IMR-90 (cell line): ENCODE results near the gene DDX6. TPM values are rescaled to one million over a fixed set of nuclear protein-coding genes. Genes with fewer than 3 reads are reported as not detected.

Source experiments
- ATAC-seq: fragments of 200-7000 bp; cut with Tn5 transposase; 2 replicates; pipeline ENCODE4 v1.9.1; 2020; ENCODE audit warnings: low read depth, mild to moderate bottlenecking, moderate library complexity
- BruUV-seq: library from RNA; stranded (reverse); fragments of 400-500 nt; replicated peaks from 2 replicates; lab custom pipeline; 2021; lab: Mats Ljungman, UMichigan
- CTCF ChIA-PET: fragments of 300-600 bp; formaldehyde crosslinking; extraction: SDS; loops from one replicate; lab custom pipeline; 2021; ENCODE audit warnings: antibody characterized with exemption; lab: Yijun Ruan, JAX
- POLR2A ChIA-PET: fragments of 300-600 bp; sonication (Branson Sonifier 250); formaldehyde crosslinking; loops from one replicate; lab custom pipeline; 2022; ENCODE audit warnings: antibody characterized with exemption; ENCODE audit not compliant: unreplicated experiment; lab: Charles Lee
- DNase-seq: peaks from one replicate; pipeline ENCODE4 v3.0.0; 2013
- H2AFZ ChIP-seq: replicated peaks from 2 replicates; pipeline ENCODE3; 2013; ENCODE audit warnings: low read length, mild to moderate bottlenecking; ENCODE audit not compliant: poor library complexity
- H2AK5ac ChIP-seq: 2 replicates; pipeline ENCODE4 v1.6.1; 2013; ENCODE audit warnings: low read depth, low read length, inconsistent platforms
- H2AK9ac ChIP-seq: replicated peaks from 2 replicates; pipeline ENCODE3; 2013; ENCODE audit warnings: mild to moderate bottlenecking, low read depth, low read length, moderate library complexity; ENCODE audit not compliant: poor library complexity
- H2BK120ac ChIP-seq: 2 replicates; pipeline ENCODE4 v1.6.1; 2013; ENCODE audit warnings: low read depth, low read length, inconsistent platforms
- H2BK15ac ChIP-seq: 3 replicates; pipeline ENCODE4 v1.6.1; 2013; ENCODE audit warnings: low read depth, low read length, inconsistent platforms
- H2BK20ac ChIP-seq: 2 replicates; pipeline ENCODE4 v1.6.1; 2013; ENCODE audit warnings: low read depth, mild to moderate bottlenecking, inconsistent platforms, low read length, moderate library complexity
- H2BK5ac ChIP-seq: 2 replicates; pipeline ENCODE4 v1.6.1; 2013; ENCODE audit warnings: mild to moderate bottlenecking, low read depth, low read length, inconsistent platforms; ENCODE audit not compliant: poor library complexity, severe bottlenecking
- H3K14ac ChIP-seq: replicated peaks from 2 replicates; pipeline ENCODE4 v1.6.1; 2013; ENCODE audit warnings: low read depth, low read length, inconsistent platforms
- H3K18ac ChIP-seq: 2 replicates; pipeline ENCODE4 v1.6.1; 2013; ENCODE audit warnings: low read depth, low read length, control low read depth
- H3K23ac ChIP-seq: 2 replicates; pipeline ENCODE4 v1.6.1; 2013; ENCODE audit warnings: low read depth, low read length, inconsistent platforms
- H3K27ac ChIP-seq: 2 replicates; pipeline ENCODE4 v1.5.1; 2013; ENCODE audit warnings: mild to moderate bottlenecking, control low read depth, low read length; ENCODE audit not compliant: insufficient read depth
- H3K27me3 ChIP-seq: 2 replicates; pipeline ENCODE4 v1.6.1; 2013; ENCODE audit warnings: low read length; ENCODE audit not compliant: control insufficient read depth, insufficient read depth
- H3K36me3 ChIP-seq: 2 replicates; pipeline ENCODE4 v1.6.1; 2013; ENCODE audit warnings: low read length, mixed read lengths; ENCODE audit not compliant: control insufficient read depth, insufficient read depth
- H3K4ac ChIP-seq: 2 replicates; pipeline ENCODE4 v1.6.1; 2013; ENCODE audit warnings: low read depth, low read length, inconsistent platforms
- H3K4me1 ChIP-seq: 2 replicates; pipeline ENCODE4 v1.6.1; 2013; ENCODE audit warnings: low read length, mixed read lengths; ENCODE audit not compliant: control insufficient read depth, insufficient read depth
- H3K4me2 ChIP-seq: 2 replicates; pipeline ENCODE4 v1.6.1; 2013; ENCODE audit warnings: low read depth, mild to moderate bottlenecking, control low read depth, low read length, moderate library complexity
- H3K4me3 ChIP-seq: 2 replicates; pipeline ENCODE4 v1.5.1; 2013; ENCODE audit warnings: low read depth, mild to moderate bottlenecking, control low read depth, low read length, moderate library complexity; ENCODE audit not compliant: insufficient read depth
- H3K56ac ChIP-seq: 2 replicates; pipeline ENCODE4 v1.6.1; 2013; ENCODE audit warnings: low read length, inconsistent platforms; ENCODE audit not compliant: insufficient read depth; ENCODE audit errors: extremely low read depth
- H3K79me1 ChIP-seq, 2 experiments: 2 replicates each; pipeline ENCODE4 v1.6.1; 2013; ENCODE audit warnings: low read length in 2 of 2, inconsistent platforms in 1 of 2, low read depth in 1 of 2
- H3K9ac ChIP-seq: 2 replicates; pipeline ENCODE4 v1.6.1; 2013; ENCODE audit warnings: low read depth, low read length, control low read depth
- H3K9me1 ChIP-seq: 2 replicates; pipeline ENCODE4 v1.6.1; 2013; ENCODE audit warnings: low read length, inconsistent platforms; ENCODE audit not compliant: insufficient read depth
- H3K9me3 ChIP-seq: 2 replicates; pipeline ENCODE4 v1.6.1; 2013; ENCODE audit warnings: low read length; ENCODE audit not compliant: control insufficient read depth, insufficient read depth
- H4K20me1 ChIP-seq: 2 replicates; pipeline ENCODE4 v1.6.1; 2013; ENCODE audit warnings: low read length, inconsistent platforms; ENCODE audit not compliant: insufficient read depth
- H4K5ac ChIP-seq: 2 replicates; pipeline ENCODE4 v1.6.1; 2013; ENCODE audit warnings: mild to moderate bottlenecking, low read depth, low read length, control low read depth
- H4K8ac ChIP-seq, 2 experiments: 2 replicates each; pipeline ENCODE4 v1.6.1; 2013; ENCODE audit warnings: low read depth in 2 of 2, low read length in 2 of 2, control low read depth in 1 of 2, inconsistent platforms in 1 of 2
- H4K91ac ChIP-seq: 2 replicates; pipeline ENCODE4 v1.6.1; 2013; ENCODE audit warnings: low read depth, low read length, inconsistent platforms; ENCODE audit not compliant: insufficient read depth
- CHD1 ChIP-seq: IDR thresholded peaks from 2 replicates; pipeline ENCODE4 v1.6.1; 2012; ENCODE audit warnings: low read depth, low read length, improper control_type of control experiment
- CTCF ChIP-seq: conservative IDR thresholded peaks from 2 replicates; pipeline ENCODE4 v1.5.1; 2012; ENCODE audit warnings: mild to moderate bottlenecking, low read depth, low read length, improper control_type of control experiment
- MAFK ChIP-seq: IDR thresholded peaks from 2 replicates; pipeline ENCODE4 v1.6.1; 2012; ENCODE audit warnings: low read depth, low read length, improper control_type of control experiment
- RCOR1 ChIP-seq: IDR thresholded peaks from 2 replicates; pipeline ENCODE4 v1.6.1; 2012; ENCODE audit warnings: mild to moderate bottlenecking, low read length, improper control_type of control experiment; ENCODE audit not compliant: insufficient replicate concordance
- WGBS, 2 experiments: methylation state at CpG; one replicate each; pipeline versions ENCODE4 v1.1.5 to v1.1.7; 2013; ENCODE audit warnings: missing lambda C conversion rate in 2 of 2; ENCODE audit not compliant: insufficient read length in 1 of 2; ENCODE audit errors: extremely low coverage in 2 of 2; 5-methylcytosine and 5-hydroxymethylcytosine counted together
- dilution Hi-C: fragments of 300-500 bp; cut with HindIII; formaldehyde crosslinking; loops from one replicate; pipeline ENCODE4 v1.14.3; 2018; ENCODE audit warnings: low sequenced_read_pairs; ENCODE audit not compliant: unreplicated experiment
- in situ Hi-C: fragments of 300-500 bp; cut with MboI; formaldehyde crosslinking; loops from 3 replicates; pipeline ENCODE4 v1.14.3; 2019; ENCODE audit warnings: low sequenced_read_pairs, inconsistent platforms, mixed read lengths
- intact Hi-C: fragments of 100-400 bp; cut with micrococcal nuclease; formaldehyde crosslinking; loops from 2 replicates; pipeline ENCODE4 v1.10.0; 2022
- polyA plus RNA-seq, 3 experiments: library from polyadenylated mRNA; depleted of rRNA; stranded (reverse); fragments of >200 nt; gene quantifications; 2 replicates each; pipeline ENCODE4 v1.2.3, GENCODE V29; 2012; ENCODE audit warnings: low replicate concordance in 1 of 3
- total RNA-seq: library from RNA; depleted of rRNA; stranded (reverse); fragments of >200 nt; gene quantifications from 2 replicates; pipeline ENCODE4 v1.2.3, GENCODE V29; 2012

DDX6 gene
- total and polyA plus RNA-seq, 2 of the 4 experiments (the other 2 are of a cell fraction) = 19.2 to 197 TPM

- H3K79me1 ChIP-seq = no peaks in the 10 kb centered on the region
- ChIA-PET POLR2A (interaction anchor here (0.5 kb wide), 1 partner anchor 379 kb away, joined by 3 read pairs; no protein-coding TSS in a partner anchor), CTCF (no interaction called here)
- no TSS peak for BruUV-seq
- no peaks in the 10 kb centered on the region for H3K36me3 ChIP-seq
- in situ Hi-C loops (no loop called here), dilution Hi-C loops (no loop called here), intact Hi-C loops (no loop called here)
- no peaks in the 10 kb centered on the region for H4K20me1 ChIP-seq
- no peak overlapping the region for H4K5ac ChIP-seq
- no peak overlapping the region for H2BK5ac ChIP-seq
- no peak overlapping the region for H3K9ac ChIP-seq
- H2AFZ ChIP-seq = no peak overlapping the region
- H3K18ac ChIP-seq = no peak overlapping the region
- H4K91ac ChIP-seq = no peak overlapping the region
- H3K27me3 ChIP-seq = peaks cover 29% of the 10 kb centered on the region
- H2BK120ac ChIP-seq = no peak overlapping the region
- no peak overlapping the region for H4K8ac ChIP-seq
- no peak overlapping the region for H3K27ac ChIP-seq
- ATAC-seq (no peak), DNase-seq (no peak)
- no peak for TF ChIP-seq CTCF
- TF ChIP-seq CHD1 = no peak
- no peak for TF ChIP-seq RCOR1
- no peak for TF ChIP-seq MAFK
- WGBS, 2 experiments = 92% methylated on average over 5 of the region's 7 CpGs; no CpG with 5 or more reads in 1 of the 2 experiments
- no peak overlapping the region for H2AK9ac ChIP-seq
- no peak overlapping the region for H2BK20ac ChIP-seq
- H3K4ac ChIP-seq = no peak overlapping the region
- H3K4me3 ChIP-seq = no peak overlapping the region
- H3K14ac ChIP-seq = no peak overlapping the region
- H3K56ac ChIP-seq = no peak overlapping the region
- H3K9me3 ChIP-seq = no peaks in the 10 kb centered on the region
- no peak overlapping the region for H3K4me2 ChIP-seq
- no peaks in the 10 kb centered on the region for H3K4me1 ChIP-seq
- H2BK15ac ChIP-seq = no peak overlapping the region
- H3K9me1 ChIP-seq = no peaks in the 10 kb centered on the region
- no peak overlapping the region for H3K23ac ChIP-seq
- H2AK5ac ChIP-seq = no peak overlapping the region
These were observed 84.5 kb downstream of the DDX6 start for GRCh38 chr11:118706546-118706825.
